Activated CD8-positive, alpha-beta memory T cell treated with anti-CD3 and anti-CD28 coated beads, Interleukin-2, amount 10 ng/mL, durations not matched to agents 7 days and 5 days (primary cell): ENCODE data around the gene EDNRB. TPM values are rescaled to one million over a fixed set of nuclear protein-coding genes. Genes with fewer than 3 reads are reported as not detected.
"Not testable (repeated sequence)": the region's sequence is repeated elsewhere in the genome, so short reads cannot be mapped to it uniquely, and the experiment has no call there.

Source experiments
- ATAC-seq: fragments of 150-1000 bp; cut with Tn5 transposase; one replicate; pipeline ENCODE4 v1.10.0; 2021; ENCODE audit warnings: moderate library complexity
- CTCF ChIA-PET: fragments of 350-600 bp; sonication (Branson Sonifier 250); formaldehyde crosslinking; loops from one replicate; lab custom pipeline; 2021; ENCODE audit warnings: antibody characterized with exemption; lab: Charles Lee
- DNase-seq: peaks from one replicate; pipeline ENCODE4 v3.0.0-alpha.2; 2020
- H3K27ac Mint-ChIP-seq: one replicate; pipeline ENCODE4 v1.8.0; 2021; ENCODE audit warnings: mild to moderate bottlenecking, mixed read lengths
- H3K27me3 Mint-ChIP-seq: one replicate; pipeline ENCODE4 v1.8.0; 2021; ENCODE audit warnings: mixed read lengths
- H3K36me3 Mint-ChIP-seq: one replicate; pipeline ENCODE4 v1.8.0; 2021; ENCODE audit warnings: mild to moderate bottlenecking, mixed read lengths
- H3K4me1 Mint-ChIP-seq: one replicate; pipeline ENCODE4 v1.8.0; 2021; ENCODE audit warnings: mixed read lengths
- H3K4me3 Mint-ChIP-seq: one replicate; pipeline ENCODE4 v1.8.0; 2021; ENCODE audit warnings: mild to moderate bottlenecking, moderate library complexity, mixed read lengths
- H3K9me3 Mint-ChIP-seq: one replicate; pipeline ENCODE4 v1.8.0; 2022; ENCODE audit warnings: low read depth, mixed read lengths
- total RNA-seq, 2 experiments: library from RNA; stranded (reverse); gene quantifications; one replicate each; pipeline ENCODE4 v1.2.3, GENCODE V29; 2021

The EDNRB gene
- total RNA-seq, result not detected

DNA sequence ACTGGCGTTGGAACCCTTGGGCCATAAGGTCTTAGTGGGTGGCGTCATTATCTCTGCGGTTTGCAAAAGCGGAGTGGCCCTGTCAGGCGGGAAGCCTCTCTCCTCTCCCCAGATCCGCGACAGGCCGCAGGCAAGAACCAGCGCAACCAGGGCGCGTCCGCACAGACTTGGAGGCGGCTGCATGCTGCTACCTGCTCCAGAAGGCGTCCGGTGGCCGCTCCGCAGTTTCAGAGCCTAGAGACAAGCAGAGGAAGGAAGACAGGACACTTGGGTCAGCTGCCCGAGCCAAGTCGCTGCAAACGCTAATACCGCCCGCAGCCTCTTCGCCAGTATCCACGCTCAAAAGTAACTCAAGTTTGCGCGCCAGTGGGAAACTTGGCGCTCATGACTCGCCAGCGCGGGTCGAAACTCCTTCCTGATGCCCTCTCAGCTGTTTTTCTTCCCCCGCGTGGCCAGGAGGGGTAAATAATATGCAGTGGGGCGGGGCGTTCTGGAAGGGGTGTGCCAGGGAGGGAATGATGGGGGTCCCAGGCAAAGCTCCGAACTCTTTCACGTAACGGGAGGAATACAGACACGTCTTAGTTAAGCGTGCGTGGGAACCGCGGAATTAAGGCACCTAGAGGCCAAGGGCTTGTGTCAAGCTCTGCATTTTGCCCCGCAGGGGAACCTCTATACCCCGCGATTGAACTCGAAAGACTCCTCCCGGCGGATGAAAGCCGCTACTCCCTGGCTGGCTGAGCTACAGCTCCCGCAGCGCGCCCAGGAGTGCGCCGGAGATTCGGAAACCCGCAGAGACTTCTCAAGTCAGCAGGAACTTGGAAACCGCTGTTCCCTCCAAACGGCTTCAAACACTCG, at the start of gene EDNRB:
Gene EDNRB, minus strand, starts transcription at position 441 of the 855 bp plus-strand sequence. Its CDS starts 258 bp downstream, at position 183.
- no peak within 1 kb of the TSS for H3K27ac Mint-ChIP-seq
- DNase-seq (no peak), ATAC-seq (peak; percentile 12)
- H3K36me3 Mint-ChIP-seq, result no peaks in the 10 kb centered on the region
- no peaks in the 10 kb centered on the region for H3K9me3 Mint-ChIP-seq
- H3K4me1 Mint-ChIP-seq, result peaks cover 3% of the 10 kb centered on the region
- H3K27me3 Mint-ChIP-seq, result peaks cover 26% of the 10 kb centered on the region
- CTCF ChIA-PET, result interaction anchor here (1.7 kb wide), 2 partner anchors 12 to 203 kb away, joined by 4 to 5 read pairs; no protein-coding TSS in a partner anchor
- no peak within 1 kb of the TSS for H3K4me3 Mint-ChIP-seq

DNA sequence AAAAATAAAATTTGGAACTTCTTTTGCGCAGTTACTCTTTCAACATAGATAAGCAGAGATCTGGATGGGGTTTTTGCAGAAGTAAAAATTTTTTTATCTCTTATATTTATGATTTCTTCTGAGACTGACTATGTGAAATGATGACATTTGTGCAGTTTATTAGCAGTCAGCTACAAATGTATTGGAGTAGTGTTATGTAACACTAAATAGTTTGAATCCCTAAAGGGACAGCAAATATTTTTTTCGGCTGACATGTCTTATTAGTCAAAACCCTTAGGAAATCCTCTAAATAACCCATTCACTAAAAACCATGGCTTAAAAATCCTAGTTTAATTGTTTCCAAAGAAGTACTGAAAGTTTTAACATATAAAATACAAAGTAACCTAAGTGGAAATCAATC, 48.0 kb upstream of the EDNRB start:
- Mint-ChIP-seq H3K36me3 (no peaks in the 10 kb centered on the region), H3K4me1 (no peaks in the 10 kb centered on the region), H3K27ac (no peak overlapping the region), H3K27me3 (no peaks in the 10 kb centered on the region), H3K9me3 (no peaks in the 10 kb centered on the region), H3K4me3 (no peak overlapping the region)
- DNase-seq (no peak), ATAC-seq (no peak)
- CTCF ChIA-PET, result no interaction called here

DNA sequence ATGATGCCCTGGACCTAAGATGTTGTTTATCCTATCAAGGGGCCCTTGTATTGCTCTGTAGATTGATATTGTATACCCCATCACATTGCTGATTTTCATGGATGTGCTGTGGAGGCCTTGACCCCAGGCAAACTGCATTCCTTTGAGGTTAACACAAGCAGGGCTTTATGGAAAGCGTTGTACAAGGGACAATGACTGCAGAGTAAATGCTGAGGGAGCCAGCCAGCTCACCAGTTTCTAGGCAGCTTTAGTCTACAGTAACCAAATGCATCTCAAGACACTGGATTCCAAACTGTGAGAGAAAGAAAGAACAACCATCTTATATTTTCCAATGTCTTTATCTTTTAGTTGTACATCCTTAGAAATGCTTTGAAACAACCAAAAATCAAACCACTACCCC, 34.1 kb upstream of the EDNRB start:
- H3K4me1 Mint-ChIP-seq, result no peaks in the 10 kb centered on the region
- peaks cover 10% of the 10 kb centered on the region for H3K27me3 Mint-ChIP-seq
- ATAC-seq, result no peak
- CTCF ChIA-PET, result no interaction called here
- no peak overlapping the region for H3K27ac Mint-ChIP-seq
- no peak for DNase-seq
- no peaks in the 10 kb centered on the region for H3K36me3 Mint-ChIP-seq
- no peaks in the 10 kb centered on the region for H3K9me3 Mint-ChIP-seq
- no peak overlapping the region for H3K4me3 Mint-ChIP-seq

DNA sequence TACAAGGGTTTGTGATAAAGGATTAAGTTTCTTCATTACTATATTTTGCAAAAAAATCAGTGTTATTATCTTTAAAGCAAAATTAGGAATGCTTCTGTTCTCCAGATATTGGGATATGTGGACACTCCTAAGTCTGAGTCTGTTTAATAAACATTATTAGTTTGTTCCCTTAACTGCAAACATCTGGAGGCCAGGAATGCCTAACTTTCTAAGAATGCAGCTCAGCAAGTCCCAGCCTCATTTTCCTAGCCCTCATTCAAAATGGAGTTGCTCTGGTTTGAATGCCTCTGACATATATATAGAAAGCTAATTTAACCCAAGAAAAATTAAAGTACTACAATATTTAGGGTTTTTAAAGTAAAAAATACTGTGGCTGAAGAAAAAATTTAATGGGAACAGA, 33.6 kb upstream of the EDNRB start:
- Mint-ChIP-seq H3K27ac (no peak overlapping the region), H3K4me3 (no peak overlapping the region), H3K27me3 (peaks cover 10% of the 10 kb centered on the region), H3K36me3 (no peaks in the 10 kb centered on the region), H3K4me1 (no peaks in the 10 kb centered on the region), H3K9me3 (no peaks in the 10 kb centered on the region)
- CTCF ChIA-PET, result no interaction called here
- ATAC-seq (no peak), DNase-seq (no peak)

DNA sequence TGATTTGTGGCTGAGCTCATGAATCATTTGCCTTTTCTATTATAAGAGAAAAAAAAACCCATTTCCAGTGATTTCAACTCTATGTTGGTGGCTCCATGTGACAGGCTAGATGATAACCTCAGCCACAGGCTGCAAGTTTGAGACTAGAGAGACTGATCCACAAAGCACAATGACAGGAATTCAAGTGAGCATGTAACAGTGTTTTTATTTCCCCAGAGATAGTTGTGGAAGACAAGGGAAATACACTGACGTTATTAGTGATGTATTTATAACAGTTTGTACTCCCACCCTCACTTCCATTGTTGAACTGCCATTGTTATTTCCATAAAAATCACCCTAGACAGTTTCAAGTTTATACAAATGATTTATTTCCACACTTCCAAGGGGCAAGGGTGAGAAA, 27.9 kb upstream of the EDNRB start:
- Mint-ChIP-seq H3K27me3 (peaks cover 4% of the 10 kb centered on the region), H3K27ac (no peak overlapping the region), H3K4me1 (no peaks in the 10 kb centered on the region), H3K36me3 (no peaks in the 10 kb centered on the region), H3K9me3 (no peaks in the 10 kb centered on the region), H3K4me3 (no peak overlapping the region)
- CTCF ChIA-PET, result no interaction called here
- no peak for DNase-seq
- no peak for ATAC-seq

DNA sequence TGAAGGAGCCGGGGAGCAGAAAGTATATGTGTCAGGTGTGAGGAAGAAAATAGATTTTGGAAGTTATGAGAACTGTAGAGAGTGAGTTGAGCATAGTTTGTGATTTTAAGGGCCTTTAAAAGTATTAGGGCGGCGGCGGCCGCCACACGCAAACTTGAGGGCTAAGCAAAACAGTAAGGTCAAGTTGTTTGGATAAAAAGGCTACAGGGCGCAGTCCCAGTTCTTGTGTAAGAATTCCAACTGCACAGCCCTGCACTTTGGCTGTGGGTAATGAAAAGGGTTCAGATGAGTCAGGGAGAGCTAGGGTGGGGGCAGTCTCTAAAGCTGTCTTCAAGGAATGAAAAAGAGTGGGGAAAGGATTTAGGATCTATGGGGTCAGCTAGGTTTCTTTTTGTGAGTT, 16.4 kb upstream of the EDNRB start:
- DNase-seq, H3K27me3 Mint-ChIP-seq, ATAC-seq, H3K27ac Mint-ChIP-seq, H3K36me3 Mint-ChIP-seq, CTCF ChIA-PET, H3K9me3 Mint-ChIP-seq, H3K4me3 Mint-ChIP-seq, H3K4me1 Mint-ChIP-seq: not testable (repeated sequence)

DNA sequence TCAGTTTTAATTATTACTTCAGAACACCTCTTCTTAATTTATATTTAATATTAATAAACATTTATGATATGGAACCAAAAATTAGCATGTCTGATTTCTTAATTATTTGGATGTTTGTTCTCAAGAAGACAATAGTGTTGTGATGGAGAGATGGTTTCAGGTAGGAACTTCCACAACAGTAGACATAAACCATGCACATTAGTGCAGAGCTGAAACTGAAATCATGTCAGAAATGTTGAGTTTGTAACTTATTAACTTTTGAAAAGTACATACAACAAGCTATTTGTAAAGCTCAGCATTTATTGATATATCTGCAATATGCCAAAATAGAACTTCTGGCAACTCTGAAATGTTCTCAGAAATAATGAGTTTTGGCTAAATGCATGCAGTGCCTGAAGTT, 11.8 kb upstream of the EDNRB start:
- H3K27ac Mint-ChIP-seq, result no peak overlapping the region
- H3K4me1 Mint-ChIP-seq, result peaks cover 14% of the 10 kb centered on the region
- H3K4me3 Mint-ChIP-seq, result no peak overlapping the region
- CTCF ChIA-PET, result interaction anchor here (1.4 to 1.5 kb wide), 2 partner anchors 12 to 191 kb away, joined by 4 read pairs; partner anchors contain the start of gene EDNRB
- ATAC-seq (no peak), DNase-seq (no peak)
- H3K9me3 Mint-ChIP-seq, result no peaks in the 10 kb centered on the region
- H3K27me3 Mint-ChIP-seq, result peaks cover 15% of the 10 kb centered on the region
- no peaks in the 10 kb centered on the region for H3K36me3 Mint-ChIP-seq

DNA sequence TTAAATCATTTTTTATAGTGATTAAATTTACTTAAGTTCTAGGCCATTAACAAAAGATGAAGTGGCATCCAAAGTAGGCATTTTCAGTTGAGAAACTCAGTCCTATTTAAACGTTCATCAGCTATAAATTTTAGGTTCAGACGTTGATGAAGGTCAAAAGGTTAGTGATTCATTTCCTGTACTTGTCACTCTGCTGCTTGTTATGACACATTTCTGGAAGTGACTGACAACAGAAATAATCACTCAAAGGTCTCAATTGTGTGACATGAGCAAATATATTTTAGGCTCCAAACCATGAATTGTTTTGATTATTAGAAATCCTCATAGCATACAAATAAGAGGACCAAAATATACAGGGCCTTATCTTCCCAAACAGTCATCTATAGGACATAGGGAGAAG, 10.3 kb upstream of the EDNRB start:
- ATAC-seq (peak; percentile 83), DNase-seq (no peak)
- H3K4me1 Mint-ChIP-seq, result peaks cover 14% of the 10 kb centered on the region
- H3K9me3 Mint-ChIP-seq, result no peaks in the 10 kb centered on the region
- no peak overlapping the region for H3K4me3 Mint-ChIP-seq
- no peak overlapping the region for H3K27ac Mint-ChIP-seq
- CTCF ChIA-PET, result no interaction called here
- H3K36me3 Mint-ChIP-seq, result no peaks in the 10 kb centered on the region
- H3K27me3 Mint-ChIP-seq, result peaks cover 19% of the 10 kb centered on the region

DNA sequence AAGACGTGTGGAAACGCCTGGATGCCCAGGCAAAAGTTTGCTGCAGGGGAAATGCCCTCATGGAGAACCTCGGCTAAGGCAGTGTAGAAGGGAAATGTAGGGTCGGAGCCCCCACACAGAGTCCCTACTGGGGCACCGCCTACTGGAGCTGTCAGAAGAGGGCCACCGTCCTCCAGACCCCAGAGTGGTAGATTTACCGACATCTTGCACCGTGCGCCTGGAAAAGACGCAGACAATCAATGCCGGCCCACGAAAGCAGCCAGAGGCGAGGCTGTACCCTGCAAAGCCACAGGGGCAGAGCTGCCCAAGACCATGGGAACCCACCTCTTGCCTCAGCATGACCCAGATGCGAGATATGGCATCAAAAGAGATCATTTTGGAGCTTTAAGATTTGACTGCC, 7.0 kb upstream of the EDNRB start:
- H3K27me3 Mint-ChIP-seq, result peaks cover 32% of the 10 kb centered on the region
- no peaks in the 10 kb centered on the region for H3K9me3 Mint-ChIP-seq
- no peak for DNase-seq
- CTCF ChIA-PET, result no interaction called here
- ATAC-seq, result no peak
- no peaks in the 10 kb centered on the region for H3K36me3 Mint-ChIP-seq
- no peak overlapping the region for H3K27ac Mint-ChIP-seq
- peaks cover 14% of the 10 kb centered on the region for H3K4me1 Mint-ChIP-seq
- H3K4me3 Mint-ChIP-seq, result no peak overlapping the region

DNA sequence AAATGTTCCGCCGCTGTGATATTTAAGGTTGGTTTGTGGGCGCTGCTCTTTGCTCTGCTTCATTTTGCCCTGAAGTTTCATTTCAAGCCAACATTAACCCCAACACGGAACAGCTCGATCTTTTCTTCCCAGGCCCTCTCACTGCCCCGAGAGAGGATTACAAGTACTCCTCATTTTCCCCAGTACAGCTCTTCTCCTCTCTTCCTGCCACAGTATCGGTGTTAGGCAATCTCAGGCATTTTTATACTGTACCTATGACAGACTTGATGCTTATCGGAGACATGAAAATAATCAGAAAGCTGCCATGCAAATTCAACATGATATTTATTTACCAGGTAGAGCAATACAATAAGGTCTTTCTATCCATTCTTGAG, 1.3 kb upstream of the EDNRB start:
- CTCF ChIA-PET, result no interaction called here
- Mint-ChIP-seq H3K9me3 (no peaks in the 10 kb centered on the region), H3K4me3 (no peak overlapping the region), H3K27ac (no peak overlapping the region), H3K4me1 (peaks cover 3% of the 10 kb centered on the region), H3K36me3 (no peaks in the 10 kb centered on the region), H3K27me3 (peaks cover 29% of the 10 kb centered on the region)
- DNase-seq (no peak), ATAC-seq (no peak)

DNA sequence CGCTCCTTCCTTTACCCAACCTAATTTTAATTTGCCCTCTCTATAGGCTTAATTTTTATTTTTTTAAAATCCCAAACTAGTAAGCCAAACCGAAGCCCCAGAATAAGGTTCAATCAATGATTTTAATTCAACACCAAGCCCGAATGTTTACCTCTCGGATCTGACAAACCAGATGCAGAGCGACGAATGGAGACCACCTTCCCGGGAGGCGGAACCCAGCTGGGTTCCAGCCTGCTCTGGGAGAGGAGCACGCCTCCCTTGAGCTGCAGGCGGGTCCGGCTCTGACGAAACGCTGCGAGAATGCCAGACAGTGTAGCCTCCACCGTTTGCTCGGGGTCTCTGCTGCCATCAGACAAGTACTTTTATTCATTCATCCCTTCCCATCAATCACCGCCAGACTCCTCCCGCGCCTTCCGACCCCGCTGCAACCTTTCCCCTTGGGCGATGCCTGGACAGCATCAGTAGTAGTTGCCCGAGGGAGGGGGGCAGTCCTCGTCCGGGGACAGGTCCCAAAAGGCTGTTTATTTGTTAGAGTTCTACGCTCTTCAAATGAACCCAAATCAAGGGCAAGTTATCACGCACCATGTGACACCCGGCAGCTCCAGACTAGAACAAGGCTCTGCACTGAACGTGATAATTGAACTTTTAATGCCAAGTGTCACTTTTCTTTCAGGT, 752 bp upstream of the EDNRB start:
- H3K4me3 Mint-ChIP-seq, result no peak overlapping the region
- no peak overlapping the region for H3K27ac Mint-ChIP-seq
- H3K4me1 Mint-ChIP-seq, result peaks cover 3% of the 10 kb centered on the region
- CTCF ChIA-PET, result interaction anchor here (0.5 to 1.7 kb wide), 3 partner anchors 11 to 840 kb away, joined by 3 to 5 read pairs (median 4); no protein-coding TSS in a partner anchor
- ATAC-seq (no peak), DNase-seq (no peak)
- no peaks in the 10 kb centered on the region for H3K36me3 Mint-ChIP-seq
- H3K27me3 Mint-ChIP-seq, result peaks cover 30% of the 10 kb centered on the region
- no peaks in the 10 kb centered on the region for H3K9me3 Mint-ChIP-seq

DNA sequence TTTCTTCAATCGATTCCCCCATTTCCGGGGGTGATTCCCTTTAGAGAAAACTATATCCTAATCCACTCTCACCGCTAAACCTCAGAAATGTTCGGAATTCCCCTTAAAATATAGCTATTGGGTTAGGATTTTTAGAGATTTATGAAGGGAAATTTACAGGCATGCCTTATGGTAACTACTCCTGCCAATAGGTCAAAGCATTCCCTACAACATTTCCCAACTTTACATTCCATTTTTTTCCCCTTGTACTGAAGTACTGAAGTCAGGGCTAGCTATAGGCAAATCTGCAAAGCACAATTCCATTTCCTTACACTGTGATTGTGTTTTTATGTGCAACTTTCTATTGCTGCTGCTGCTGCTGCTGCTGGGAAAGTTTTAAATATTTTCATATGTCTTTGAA, 2.1 kb downstream of the EDNRB start:
- peaks cover 3% of the 10 kb centered on the region for H3K4me1 Mint-ChIP-seq
- H3K27ac Mint-ChIP-seq, result no peak overlapping the region
- DNase-seq (no peak), ATAC-seq (no peak)
- H3K27me3 Mint-ChIP-seq, result peaks cover 16% of the 10 kb centered on the region
- CTCF ChIA-PET, result no interaction called here
- H3K9me3 Mint-ChIP-seq, result no peaks in the 10 kb centered on the region
- H3K36me3 Mint-ChIP-seq, result no peaks in the 10 kb centered on the region
- no peak overlapping the region for H3K4me3 Mint-ChIP-seq

DNA sequence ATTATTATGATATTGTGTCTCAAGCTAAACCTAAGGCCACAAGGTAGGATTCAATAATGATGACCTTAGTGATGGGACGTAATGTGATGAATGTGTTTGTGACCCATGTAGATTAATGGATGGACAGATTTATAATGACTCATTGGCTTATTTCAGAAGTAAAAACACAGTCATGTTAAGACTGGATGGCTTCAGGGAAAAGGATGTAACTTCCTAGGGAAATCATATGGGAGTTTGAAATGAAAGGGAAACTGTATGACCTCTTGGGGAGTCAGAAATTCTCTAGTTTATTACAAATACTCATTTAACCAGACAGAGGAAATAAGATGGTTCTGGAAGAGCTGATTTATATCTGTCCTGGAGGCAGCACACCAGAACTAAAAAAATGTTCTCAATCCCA, 2.9 kb downstream of the EDNRB start:
- Mint-ChIP-seq H3K27me3 (peaks cover 13% of the 10 kb centered on the region), H3K4me3 (no peak overlapping the region)
- CTCF ChIA-PET, result no interaction called here

DNA sequence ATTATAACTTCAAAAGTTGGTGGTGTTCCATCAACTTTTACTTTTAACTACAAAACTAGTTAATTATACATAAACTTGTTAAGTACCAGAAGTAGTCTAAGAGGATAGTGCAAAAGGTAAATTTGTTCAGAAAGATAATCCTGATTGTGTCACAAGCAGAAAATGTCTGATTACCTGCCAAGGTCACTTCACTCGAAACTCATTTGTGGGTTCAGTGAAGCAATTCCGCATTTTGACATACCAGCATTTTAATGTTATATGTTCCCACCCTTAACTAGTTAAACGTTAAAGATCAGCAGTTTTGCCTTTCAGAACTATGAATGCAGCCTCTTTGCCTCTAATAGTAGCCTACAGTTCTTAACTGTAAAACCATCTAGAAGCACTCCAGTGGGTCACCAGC, 5.6 kb downstream of the EDNRB start:
- no peaks in the 10 kb centered on the region for H3K9me3 Mint-ChIP-seq
- H3K4me3 Mint-ChIP-seq, result no peak overlapping the region
- H3K27me3 Mint-ChIP-seq, result peaks cover 13% of the 10 kb centered on the region
- CTCF ChIA-PET, result no interaction called here
- DNase-seq (no peak), ATAC-seq (no peak)
- H3K27ac Mint-ChIP-seq, result no peak overlapping the region
- no peaks in the 10 kb centered on the region for H3K36me3 Mint-ChIP-seq
- no peaks in the 10 kb centered on the region for H3K4me1 Mint-ChIP-seq

More for the DNA sequence above, 2.9 kb downstream of the EDNRB start:
- DNase-seq (no peak), ATAC-seq (no peak)
- Mint-ChIP-seq H3K27ac (no peak overlapping the region), H3K9me3 (no peaks in the 10 kb centered on the region), H3K36me3 (no peaks in the 10 kb centered on the region), H3K4me1 (peaks cover 3% of the 10 kb centered on the region)
